Measurements from ENCODE around the gene AGAP9.
A peak's percentile ranks its signal among the peaks of the same experiment; 100 is the strongest.
"Not testable (repeated sequence)": the region's sequence is repeated elsewhere in the genome, so short reads cannot be mapped to it uniquely, and the experiment has no call there.

AGAP9 gene

DNA sequence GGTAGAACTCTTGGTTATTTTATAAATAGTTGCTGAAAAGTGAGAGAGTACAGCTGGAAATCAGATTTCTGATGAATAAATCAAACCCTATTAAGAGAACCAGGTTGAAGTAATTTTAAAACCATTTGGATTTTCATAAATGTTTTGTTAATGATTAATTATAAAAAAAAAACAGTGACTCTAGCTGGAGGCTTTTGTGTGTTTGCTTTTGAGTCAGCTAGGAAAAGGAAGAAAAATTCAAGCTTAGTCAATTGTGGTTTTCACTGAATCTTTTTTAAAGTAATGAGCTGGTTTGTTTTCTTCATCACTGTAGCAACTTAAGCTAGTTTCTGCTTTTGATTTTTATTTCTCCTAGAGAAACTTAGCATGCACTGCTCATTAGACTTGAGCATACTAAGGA lies 34.2 kb upstream of the AGAP9 start:
- not testable (repeated sequence) for H3K36me3 ChIP-seq (ENCODE audit: insufficient read depth); H2AFZ ChIP-seq (ENCODE audit: low read depth); H3K4me3 ChIP-seq (IDR thresholded peaks at IDR 0.05; ENCODE audit: insufficient read depth, low read depth, low read length); H3K27me3 ChIP-seq (ENCODE audit: insufficient read depth, low read depth); H3K9ac ChIP-seq; H4K20me1 ChIP-seq (ENCODE audit: insufficient read depth); H3K27ac ChIP-seq; H3K4me1 ChIP-seq (ENCODE audit: low read depth, poor library complexity, severe bottlenecking); H3K79me2 ChIP-seq (ENCODE audit: insufficient read depth, low read depth); H3K4me2 ChIP-seq

DNA sequence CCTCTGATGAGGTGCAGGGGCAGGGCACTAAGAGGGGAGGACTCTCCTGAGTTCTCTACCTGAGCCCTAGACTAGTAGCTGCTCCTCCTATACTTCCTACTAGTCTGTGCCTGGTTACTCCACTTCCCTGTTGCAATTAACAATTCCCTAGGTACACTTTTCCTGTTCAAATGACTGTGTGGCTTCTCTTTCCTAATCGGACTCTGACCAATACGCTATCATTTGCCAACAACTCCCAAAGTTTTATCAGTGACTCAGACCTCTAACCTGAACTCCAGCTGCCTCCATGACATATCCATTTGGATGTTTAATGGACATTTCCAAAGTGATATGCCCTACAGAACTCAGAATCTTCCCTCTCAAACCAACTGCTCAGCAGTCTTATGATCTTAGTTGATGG lies 31.9 kb upstream of the AGAP9 start:
- H3K36me3 ChIP-seq (ENCODE audit: insufficient read depth); H3K27ac ChIP-seq; H3K79me2 ChIP-seq (ENCODE audit: insufficient read depth, low read depth): not testable (repeated sequence)

DNA sequence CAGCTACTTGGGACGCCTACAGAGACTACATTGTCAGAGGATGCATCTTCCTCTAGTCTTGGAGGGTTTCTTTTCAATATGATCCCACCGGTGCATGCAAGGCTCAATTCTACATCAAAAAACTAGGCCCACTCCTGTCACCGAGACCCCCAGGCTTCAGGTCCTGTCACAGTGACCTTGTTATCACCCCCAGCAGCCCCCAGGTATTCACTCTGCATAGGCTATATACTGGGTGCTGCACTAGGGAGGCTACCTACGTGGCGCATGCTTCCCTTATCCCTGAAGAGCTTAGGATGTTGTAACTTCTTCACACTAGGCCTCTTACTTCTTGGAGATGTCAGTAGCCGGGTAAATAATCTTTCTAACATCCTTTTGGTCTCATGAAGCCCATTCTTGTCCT lies 31.1 kb upstream of the AGAP9 start:
- not testable (repeated sequence) for H3K79me2 ChIP-seq (ENCODE audit: insufficient read depth, low read depth); H3K27ac ChIP-seq; H2AFZ ChIP-seq (ENCODE audit: low read depth); H4K20me1 ChIP-seq (ENCODE audit: insufficient read depth); H3K4me3 ChIP-seq (IDR thresholded peaks at IDR 0.05; ENCODE audit: insufficient read depth, low read depth, low read length); H3K9ac ChIP-seq; H3K4me2 ChIP-seq; H3K4me1 ChIP-seq (ENCODE audit: low read depth, poor library complexity, severe bottlenecking); H3K27me3 ChIP-seq (ENCODE audit: insufficient read depth, low read depth); H3K36me3 ChIP-seq (ENCODE audit: insufficient read depth)

More for the DNA sequence above, 31.9 kb upstream of the AGAP9 start:
- H3K9ac ChIP-seq; H3K4me2 ChIP-seq; H2AFZ ChIP-seq (ENCODE audit: low read depth); H3K27me3 ChIP-seq (ENCODE audit: insufficient read depth, low read depth); H3K4me3 ChIP-seq (IDR thresholded peaks at IDR 0.05; ENCODE audit: insufficient read depth, low read depth, low read length); H3K4me1 ChIP-seq (ENCODE audit: low read depth, poor library complexity, severe bottlenecking); H4K20me1 ChIP-seq (ENCODE audit: insufficient read depth): not testable (repeated sequence)

DNA sequence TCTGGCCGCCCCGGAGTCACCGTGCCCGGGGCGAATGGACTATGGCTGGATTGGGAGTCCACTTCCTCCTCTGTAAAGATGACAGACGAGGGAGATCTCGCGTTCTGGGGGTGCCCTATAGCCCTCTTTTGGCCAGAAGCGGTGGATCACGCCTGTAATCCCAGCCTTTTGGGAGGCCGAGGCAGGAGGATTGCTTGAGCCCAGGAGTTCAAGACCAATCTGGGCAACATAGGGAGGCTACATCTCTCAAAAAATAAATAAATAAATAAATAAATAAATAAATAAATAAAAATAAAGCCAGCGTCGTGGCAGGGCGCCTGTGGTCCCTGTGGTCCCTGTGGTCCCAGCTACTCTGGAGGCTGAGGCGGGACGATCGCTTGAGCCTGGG lies 30.4 kb upstream of the AGAP9 start:
- H3K9ac ChIP-seq, result peak overlapping the region; percentile 66; the same call in 1 of the 2 replicates
- H3K27me3 ChIP-seq (ENCODE audit: insufficient read depth, low read depth); H3K36me3 ChIP-seq (ENCODE audit: insufficient read depth); H3K4me1 ChIP-seq (ENCODE audit: low read depth, poor library complexity, severe bottlenecking); H3K4me2 ChIP-seq; H3K79me2 ChIP-seq (ENCODE audit: insufficient read depth, low read depth); H4K20me1 ChIP-seq (ENCODE audit: insufficient read depth); H3K4me3 ChIP-seq (IDR thresholded peaks at IDR 0.05; ENCODE audit: insufficient read depth, low read depth, low read length): not testable (repeated sequence)
- peak overlapping the region; percentile 67; the same call in 1 of the 2 replicates for H2AFZ ChIP-seq (ENCODE audit: low read depth)
- peak overlapping the region; percentile 36; the same call in 1 of the 2 replicates for H3K27ac ChIP-seq

DNA sequence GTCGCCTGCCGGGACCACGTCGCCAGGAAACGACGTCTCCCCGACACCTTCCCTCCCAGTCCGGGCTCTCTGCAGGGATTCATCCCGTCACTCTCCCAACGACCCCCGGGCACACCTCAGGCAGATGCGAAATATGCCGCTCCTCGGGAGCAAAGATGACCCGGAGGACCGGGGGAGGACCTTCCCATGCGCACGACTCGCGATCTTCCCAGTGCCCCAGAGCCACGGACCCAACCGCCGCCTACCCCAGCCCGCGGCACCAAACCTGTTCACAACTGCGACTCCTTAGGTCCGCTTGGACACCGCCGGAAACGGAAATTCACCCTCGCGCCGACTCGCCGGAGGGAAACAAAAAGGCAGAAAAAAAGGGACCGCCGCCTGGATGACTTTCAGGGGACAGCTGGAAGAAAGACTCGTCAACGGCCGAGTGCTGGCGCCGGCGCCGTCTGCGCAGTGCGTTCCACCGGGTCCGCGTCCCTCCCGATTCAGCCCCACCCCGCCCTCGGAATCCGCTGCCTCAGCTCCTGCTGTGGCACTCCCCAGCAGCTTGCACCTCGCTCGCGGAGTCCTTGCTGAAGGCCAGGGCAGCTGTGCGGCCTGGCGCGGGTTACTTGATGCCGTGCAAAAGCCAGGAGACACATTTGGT lies 29.9 kb upstream of the AGAP9 start:
- not testable (repeated sequence) for H3K36me3 ChIP-seq (ENCODE audit: insufficient read depth); H4K20me1 ChIP-seq (ENCODE audit: insufficient read depth); H3K79me2 ChIP-seq (ENCODE audit: insufficient read depth, low read depth); H3K4me3 ChIP-seq (IDR thresholded peaks at IDR 0.05; ENCODE audit: insufficient read depth, low read depth, low read length); H3K27me3 ChIP-seq (ENCODE audit: insufficient read depth, low read depth); H3K4me1 ChIP-seq (ENCODE audit: low read depth, poor library complexity, severe bottlenecking)
- Histone ChIP-seq H3K27ac (peak overlapping the region; percentile 36; the same call in 1 of the 2 replicates), H3K9ac (peak overlapping the region; percentile 66; the same call in 1 of the 2 replicates), H3K4me2 (peak overlapping the region; percentile 37; the same call in 1 of the 2 replicates), H2AFZ (ENCODE audit: low read depth) (peak overlapping the region; percentile 67; the same call in 1 of the 2 replicates)

DNA sequence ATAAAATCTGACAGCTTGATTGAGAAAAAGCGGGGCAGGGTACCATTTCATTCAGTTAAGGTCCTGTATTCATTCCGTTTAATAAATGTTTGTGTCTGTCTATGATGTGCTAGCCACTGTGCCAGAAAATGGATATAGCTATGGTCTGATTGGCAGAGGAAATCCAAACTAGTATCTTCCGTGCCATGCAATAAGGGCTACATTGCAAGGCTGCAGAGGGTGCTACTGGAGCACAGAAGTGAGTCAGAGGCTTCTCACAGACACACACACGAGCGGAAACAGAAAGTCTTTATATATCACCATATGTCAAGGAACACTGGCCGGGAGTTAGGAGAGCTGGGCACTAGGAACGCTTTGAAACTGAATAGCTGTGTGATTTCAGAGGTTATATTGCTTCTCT lies 29.3 kb upstream of the AGAP9 start:
- H3K27ac ChIP-seq, result peak overlapping the region; percentile 36; the same call in 1 of the 2 replicates
- H3K4me1 ChIP-seq (ENCODE audit: low read depth, poor library complexity, severe bottlenecking); H3K36me3 ChIP-seq (ENCODE audit: insufficient read depth); H4K20me1 ChIP-seq (ENCODE audit: insufficient read depth); H3K27me3 ChIP-seq (ENCODE audit: insufficient read depth, low read depth); H3K4me3 ChIP-seq (IDR thresholded peaks at IDR 0.05; ENCODE audit: insufficient read depth, low read depth, low read length); H3K79me2 ChIP-seq (ENCODE audit: insufficient read depth, low read depth): not testable (repeated sequence)
- peak overlapping the region; percentile 66; the same call in 1 of the 2 replicates for H3K9ac ChIP-seq
- H3K4me2 ChIP-seq, result peak overlapping the region; percentile 37
- H2AFZ ChIP-seq (ENCODE audit: low read depth), result peak overlapping the region; percentile 67; the same call in 1 of the 2 replicates

DNA sequence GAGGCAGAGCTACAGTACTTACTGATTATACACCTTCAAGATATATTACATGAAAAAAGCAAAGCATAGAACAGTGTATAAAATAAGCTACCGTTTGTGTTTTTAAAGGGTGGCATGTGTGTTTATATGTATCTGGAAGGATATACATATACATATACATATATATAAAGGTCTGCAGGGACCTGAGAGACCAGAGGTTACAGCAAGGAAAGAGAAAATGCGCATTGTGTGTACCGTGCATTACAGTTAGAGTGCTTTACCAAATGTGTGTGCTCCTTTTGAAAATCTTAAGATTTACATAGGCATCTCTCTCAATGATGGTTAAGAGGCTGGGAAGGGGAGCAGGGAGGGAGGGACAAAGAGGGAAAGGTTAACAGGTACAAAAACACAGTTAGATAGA lies 23.8 kb upstream of the AGAP9 start:
- H3K27me3 ChIP-seq (ENCODE audit: insufficient read depth, low read depth); H3K27ac ChIP-seq; H3K9ac ChIP-seq; H3K4me2 ChIP-seq; H3K4me3 ChIP-seq (IDR thresholded peaks at IDR 0.05; ENCODE audit: insufficient read depth, low read depth, low read length); H2AFZ ChIP-seq (ENCODE audit: low read depth); H3K36me3 ChIP-seq (ENCODE audit: insufficient read depth); H3K79me2 ChIP-seq (ENCODE audit: insufficient read depth, low read depth); H3K4me1 ChIP-seq (ENCODE audit: low read depth, poor library complexity, severe bottlenecking); H4K20me1 ChIP-seq (ENCODE audit: insufficient read depth): not testable (repeated sequence)

DNA sequence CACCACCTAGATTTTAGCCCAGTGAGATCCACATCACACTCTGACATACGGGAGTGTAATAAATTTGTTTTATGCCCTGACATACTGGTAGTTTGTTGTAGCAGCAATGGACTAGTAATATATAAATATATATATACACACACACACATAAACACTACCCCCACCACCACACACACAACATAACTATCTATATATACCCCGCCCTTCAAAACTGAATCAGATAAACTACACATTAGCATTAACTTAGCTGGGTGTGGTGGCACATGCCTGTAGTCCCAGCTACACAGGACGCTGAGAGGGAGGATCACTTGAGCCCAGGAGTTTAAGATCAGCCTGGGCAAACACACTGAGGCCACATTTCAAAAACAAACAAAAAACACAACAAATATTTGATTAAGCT lies 13.0 kb upstream of the AGAP9 start:
- H3K27me3 ChIP-seq (ENCODE audit: insufficient read depth, low read depth); H2AFZ ChIP-seq (ENCODE audit: low read depth); H3K79me2 ChIP-seq (ENCODE audit: insufficient read depth, low read depth); H3K4me2 ChIP-seq; H3K36me3 ChIP-seq (ENCODE audit: insufficient read depth); H4K20me1 ChIP-seq (ENCODE audit: insufficient read depth); H3K9ac ChIP-seq; H3K27ac ChIP-seq; H3K4me3 ChIP-seq (IDR thresholded peaks at IDR 0.05; ENCODE audit: insufficient read depth, low read depth, low read length); H3K4me1 ChIP-seq (ENCODE audit: low read depth, poor library complexity, severe bottlenecking): not testable (repeated sequence)

DNA sequence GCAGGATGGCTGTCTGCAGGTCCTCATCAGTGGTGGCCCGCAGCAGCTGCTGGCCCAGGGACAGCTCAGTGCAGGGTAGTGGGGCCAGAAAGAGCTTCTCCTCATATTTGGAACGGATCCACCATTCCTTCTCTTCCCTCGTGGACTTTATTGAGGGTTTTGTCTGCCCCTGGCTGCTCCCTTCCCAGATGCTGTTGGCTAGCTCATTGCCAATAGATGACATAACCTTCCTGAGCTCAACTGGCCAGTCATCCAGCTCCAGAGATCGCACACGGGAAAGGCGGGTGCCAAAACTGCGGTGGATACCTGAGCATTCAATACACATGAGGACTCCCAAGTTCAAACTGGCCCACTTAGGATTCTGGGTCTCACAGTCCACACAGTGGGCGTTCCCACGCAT lies 21.1 kb downstream of the AGAP9 start:
- not testable (repeated sequence) for H3K36me3 ChIP-seq (ENCODE audit: insufficient read depth); H3K4me3 ChIP-seq (IDR thresholded peaks at IDR 0.05; ENCODE audit: insufficient read depth, low read depth, low read length); H3K27ac ChIP-seq; H4K20me1 ChIP-seq (ENCODE audit: insufficient read depth); H3K27me3 ChIP-seq (ENCODE audit: insufficient read depth, low read depth); H3K4me2 ChIP-seq; H3K4me1 ChIP-seq (ENCODE audit: low read depth, poor library complexity, severe bottlenecking); H2AFZ ChIP-seq (ENCODE audit: low read depth); H3K9ac ChIP-seq; H3K79me2 ChIP-seq (ENCODE audit: insufficient read depth, low read depth)

DNA sequence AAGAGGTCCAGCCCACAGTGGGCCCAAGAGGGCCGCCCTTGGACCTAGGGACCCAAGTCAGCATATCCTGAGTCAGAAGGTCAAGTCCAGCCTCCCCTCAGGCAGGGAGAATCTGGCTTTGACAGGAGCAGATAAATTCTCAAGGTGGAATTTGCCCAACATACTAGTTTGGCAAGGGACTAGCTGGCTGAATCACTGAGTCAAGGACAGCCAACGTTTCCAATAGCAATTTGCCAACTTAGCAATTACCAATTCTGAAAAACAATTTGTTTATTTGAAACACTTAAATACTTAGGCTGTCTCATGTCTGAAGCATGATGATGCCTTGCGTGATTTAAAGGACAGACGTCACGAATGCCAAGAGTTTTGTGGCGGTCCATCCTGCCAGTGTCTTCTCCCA lies 29.2 kb downstream of the AGAP9 start:
- H3K4me1 ChIP-seq (ENCODE audit: low read depth, poor library complexity, severe bottlenecking); H3K9ac ChIP-seq; H3K79me2 ChIP-seq (ENCODE audit: insufficient read depth, low read depth); H4K20me1 ChIP-seq (ENCODE audit: insufficient read depth); H3K27me3 ChIP-seq (ENCODE audit: insufficient read depth, low read depth); H2AFZ ChIP-seq (ENCODE audit: low read depth); H3K4me2 ChIP-seq; H3K4me3 ChIP-seq (IDR thresholded peaks at IDR 0.05; ENCODE audit: insufficient read depth, low read depth, low read length); H3K36me3 ChIP-seq (ENCODE audit: insufficient read depth); H3K27ac ChIP-seq: not testable (repeated sequence)
